GM12864 (cell line): Measurements from ENCODE around the gene SV2C.
"Not testable (repeated sequence)": the region's sequence is repeated elsewhere in the genome, so short reads cannot be mapped to it uniquely, and the experiment has no call there.

Source experiments
- DNase-seq: peaks from one replicate; pipeline ENCODE4 v3.0.0-alpha.2; 2011; ENCODE audit warnings: low read depth
- H3K4me3 ChIP-seq: 2 replicates; pipeline ENCODE4 v1.5.1; 2011; ENCODE audit warnings: mild to moderate bottlenecking, low read depth, low read length, control low read depth
- TF ChIP-seq, protein P1 (sequence below): IDR thresholded peaks from 2 replicates; pipeline ENCODE4 v1.5.1; 2011; ENCODE audit warnings: low read depth, mild to moderate bottlenecking, moderate library complexity, low read length, control low read depth, inconsistent platforms; ENCODE audit errors: missing control alignments

Gene SV2C

DNA sequence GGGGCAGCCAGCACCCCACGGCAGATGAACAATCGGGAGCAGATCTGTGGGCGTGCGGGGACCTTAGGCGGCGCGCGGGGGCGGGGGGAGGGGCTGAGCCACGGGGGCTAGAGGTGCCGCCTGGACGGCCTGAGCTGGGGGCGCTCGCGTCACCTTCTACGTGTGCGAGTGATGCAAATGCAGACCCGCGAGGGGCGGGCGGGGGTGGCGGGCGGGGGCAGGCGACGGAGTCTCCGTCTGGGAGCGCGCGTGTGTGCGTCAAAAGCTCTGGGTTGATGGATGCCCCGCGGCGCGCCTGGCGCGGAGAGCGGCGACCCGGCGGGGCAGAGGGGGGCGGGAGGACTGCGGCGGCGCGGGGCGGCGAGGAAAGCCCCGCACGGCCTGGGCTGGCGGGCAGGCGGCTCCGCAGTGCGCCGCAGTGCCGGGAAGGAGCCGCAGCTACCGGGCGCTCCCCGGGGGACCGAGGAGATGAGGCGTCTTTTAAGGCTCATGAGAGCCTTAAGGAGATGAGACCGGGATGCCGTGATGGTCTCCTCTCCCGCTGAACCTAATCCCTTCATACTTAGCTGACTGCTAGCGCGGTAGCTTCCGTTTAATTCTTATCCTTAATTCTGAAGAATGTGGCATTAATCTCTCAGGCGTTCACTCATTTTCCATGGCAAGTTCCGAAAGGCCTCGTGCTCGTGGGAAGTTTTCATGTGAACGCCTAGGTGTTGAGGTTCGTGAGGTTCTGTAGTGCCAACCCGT, 1.5 kb downstream of the SV2C start:
- TF ChIP-seq, protein P1, sequence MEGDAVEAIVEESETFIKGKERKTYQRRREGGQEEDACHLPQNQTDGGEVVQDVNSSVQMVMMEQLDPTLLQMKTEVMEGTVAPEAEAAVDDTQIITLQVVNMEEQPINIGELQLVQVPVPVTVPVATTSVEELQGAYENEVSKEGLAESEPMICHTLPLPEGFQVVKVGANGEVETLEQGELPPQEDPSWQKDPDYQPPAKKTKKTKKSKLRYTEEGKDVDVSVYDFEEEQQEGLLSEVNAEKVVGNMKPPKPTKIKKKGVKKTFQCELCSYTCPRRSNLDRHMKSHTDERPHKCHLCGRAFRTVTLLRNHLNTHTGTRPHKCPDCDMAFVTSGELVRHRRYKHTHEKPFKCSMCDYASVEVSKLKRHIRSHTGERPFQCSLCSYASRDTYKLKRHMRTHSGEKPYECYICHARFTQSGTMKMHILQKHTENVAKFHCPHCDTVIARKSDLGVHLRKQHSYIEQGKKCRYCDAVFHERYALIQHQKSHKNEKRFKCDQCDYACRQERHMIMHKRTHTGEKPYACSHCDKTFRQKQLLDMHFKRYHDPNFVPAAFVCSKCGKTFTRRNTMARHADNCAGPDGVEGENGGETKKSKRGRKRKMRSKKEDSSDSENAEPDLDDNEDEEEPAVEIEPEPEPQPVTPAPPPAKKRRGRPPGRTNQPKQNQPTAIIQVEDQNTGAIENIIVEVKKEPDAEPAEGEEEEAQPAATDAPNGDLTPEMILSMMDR: no peak
- DNase-seq: no peak
- no peak overlapping the region; the same call in 1 of the 2 replicates for H3K4me3 ChIP-seq

DNA sequence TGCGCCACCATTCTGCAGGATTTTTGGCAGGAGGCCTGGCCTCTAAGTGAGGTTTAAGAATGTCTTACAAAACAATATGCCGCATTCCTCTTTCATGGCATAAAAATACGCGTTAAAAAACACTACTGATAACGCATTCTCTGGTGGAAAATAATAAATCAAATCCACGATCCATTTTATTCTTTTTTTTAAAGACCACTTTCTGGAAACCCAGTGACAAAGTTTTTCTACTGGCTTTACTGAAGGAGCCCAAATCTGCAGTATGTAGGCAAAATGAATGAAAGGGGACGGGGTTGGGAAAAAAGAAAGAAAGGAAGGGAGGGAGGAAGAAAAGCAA, 2.0 kb downstream of the SV2C start:
- no peak overlapping the region for H3K4me3 ChIP-seq

DNA sequence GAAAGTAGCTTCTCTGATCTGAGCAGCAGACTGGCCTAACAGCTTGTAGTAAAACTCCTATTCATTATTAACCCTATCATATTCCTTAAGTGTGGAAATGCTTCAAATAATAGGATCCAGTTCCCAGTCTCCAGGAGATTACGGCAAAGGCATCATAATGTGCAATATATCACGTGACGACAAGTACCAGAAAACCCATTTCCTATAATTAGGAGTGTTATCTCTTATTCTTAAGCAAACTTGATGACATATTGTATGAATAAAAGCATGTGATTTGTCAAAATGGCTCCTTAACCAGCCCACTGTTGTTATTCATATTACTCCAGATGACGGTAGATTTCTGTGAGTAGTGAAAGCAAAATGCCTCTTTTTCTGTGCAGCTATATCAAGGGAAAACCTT, 2.9 kb downstream of the SV2C start:
- no peak overlapping the region for H3K4me3 ChIP-seq
- no peak for DNase-seq
- TF ChIP-seq, protein P1: no peak

More for the DNA sequence above, 2.0 kb downstream of the SV2C start:
- no peak for DNase-seq
- TF ChIP-seq, protein P1: no peak

DNA sequence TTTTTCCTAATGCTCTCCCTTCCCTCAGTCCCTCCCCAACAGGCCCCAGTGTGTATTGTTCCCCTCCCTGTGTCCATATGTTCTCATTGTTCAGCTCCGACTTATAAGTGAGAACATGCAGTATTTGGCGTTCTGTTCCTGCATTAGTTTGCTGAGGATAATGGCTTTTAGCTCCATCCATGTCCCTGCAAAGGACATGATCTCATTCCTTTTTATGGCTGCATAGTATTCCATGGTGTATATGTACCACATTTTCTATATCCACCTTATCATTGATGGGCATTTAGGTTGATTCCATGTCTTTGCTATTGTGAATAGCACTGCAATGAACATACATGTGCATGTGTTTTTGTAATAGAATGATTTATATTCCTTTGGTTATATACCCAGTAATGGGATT, 6.0 kb downstream of the SV2C start:
- not testable (repeated sequence) for DNase-seq, H3K4me3 ChIP-seq

DNA sequence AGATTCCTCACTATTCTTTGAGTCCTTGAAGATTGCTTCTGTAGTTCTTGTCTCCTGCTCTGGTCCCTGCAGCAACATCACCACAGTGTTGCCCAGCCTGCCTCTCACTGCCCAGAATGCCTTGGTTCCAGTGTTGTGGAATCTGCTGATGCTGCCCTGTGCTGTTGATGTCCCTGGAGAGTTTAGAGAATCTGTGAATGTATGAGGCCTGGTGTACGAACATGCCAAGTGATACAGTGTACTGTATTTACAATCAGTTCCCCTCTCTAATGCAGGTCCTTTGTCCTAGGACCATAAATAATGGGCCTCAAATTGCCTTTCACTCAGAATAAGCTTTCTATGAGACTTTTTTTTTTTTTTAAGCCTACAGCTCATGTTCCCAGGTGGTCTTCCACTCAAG, 8.2 kb downstream of the SV2C start:
- DNase-seq: no peak
- H3K4me3 ChIP-seq: no peak overlapping the region
- TF ChIP-seq, protein P1: no peak

DNA sequence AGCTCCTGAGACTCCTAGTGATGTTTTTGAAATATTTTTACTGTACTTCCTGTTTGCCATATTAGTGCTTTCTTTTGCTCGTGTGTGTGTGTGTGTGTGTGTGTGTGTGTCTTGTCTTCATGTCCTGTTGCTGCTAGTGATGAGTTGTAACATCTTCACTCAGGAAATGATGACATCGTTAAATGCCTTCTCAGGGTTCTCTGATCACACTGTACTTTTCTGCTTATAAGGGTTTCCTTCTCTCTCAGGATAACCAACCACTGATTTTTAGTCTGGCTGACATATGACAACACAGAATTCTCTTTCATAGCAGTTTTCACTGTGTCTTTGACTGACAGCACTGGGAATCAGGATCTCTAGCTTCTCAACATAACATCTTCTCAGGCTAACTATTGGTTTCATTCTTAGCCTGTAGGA, 16.1 kb downstream of the SV2C start:
- TF ChIP-seq, protein P1: no peak
- no peak overlapping the region for H3K4me3 ChIP-seq
- DNase-seq: peak; percentile 55

DNA sequence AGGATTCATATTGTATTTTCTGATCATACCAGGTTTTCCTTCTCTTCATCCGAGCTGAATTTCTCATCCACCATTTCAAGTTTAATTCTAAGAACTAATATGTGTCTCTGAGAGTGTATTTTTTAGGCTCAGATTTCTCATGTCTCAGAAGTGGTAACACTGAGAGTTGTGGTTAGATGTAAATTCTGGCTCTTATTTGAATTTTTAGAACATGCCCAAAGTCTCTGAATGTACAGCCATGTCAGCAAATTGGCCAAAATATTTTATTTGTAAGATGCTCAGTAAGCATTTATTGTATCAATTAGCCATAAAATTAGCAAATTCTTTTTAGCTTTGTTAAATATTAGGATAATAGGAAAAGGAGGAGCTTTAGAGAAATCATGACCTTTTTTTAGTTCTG, 16.6 kb downstream of the SV2C start:
- no peak overlapping the region for H3K4me3 ChIP-seq
- peak; percentile 10 for DNase-seq
- TF ChIP-seq, protein P1: no peak

DNA sequence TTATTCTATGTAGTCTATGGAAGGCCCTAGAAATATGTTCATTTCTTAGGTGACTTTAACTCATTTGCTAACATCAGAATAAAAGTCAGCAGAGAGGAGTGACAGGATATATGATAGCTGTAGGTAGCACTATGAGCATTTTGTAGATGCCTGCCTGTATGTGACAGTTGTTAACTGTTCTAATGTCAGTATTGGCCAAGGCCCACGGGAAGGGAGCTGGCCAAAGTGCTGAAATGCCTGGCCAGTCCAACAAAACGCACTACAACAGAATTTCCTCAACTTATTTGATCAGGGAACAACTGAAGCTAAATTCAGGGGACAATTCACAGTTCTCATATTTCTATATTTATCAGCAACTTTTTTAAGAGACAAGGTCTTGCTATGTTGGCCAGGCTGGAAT, 20.8 kb downstream of the SV2C start:
- DNase-seq: no peak
- H3K4me3 ChIP-seq: no peak overlapping the region
- TF ChIP-seq, protein P1: no peak
